CD4-positive, alpha-beta T cell treated with Interleukin-6 for 4 hours (primary cell): ENCODE measurements around the gene AK3.

Experiments
- DNase-seq: peaks from one replicate; pipeline ENCODE4 v3.0.0-alpha.2; 2020; ENCODE audit warnings: mixed read lengths

The AK3 gene

GRCh38 chr9:4701526-4701925, 39.5 kb downstream of the AK3 start:
- no peak for DNase-seq

GRCh38 chr9:4700932-4701331, 40.1 kb downstream of the AK3 start:
- DNase-seq = no peak

- no peak for DNase-seq
Measured at GRCh38 chr9:4700091-4700490, 40.9 kb downstream of the AK3 start.

- DNase-seq = no peak
Measured at GRCh38 chr9:4691795-4692194, 49.2 kb downstream of the AK3 start.

GRCh38 chr9:4690144-4690543, 50.9 kb downstream of the AK3 start:
- no peak for DNase-seq

- no peak for DNase-seq
Measured at GRCh38 chr9:4689687-4690104, 51.3 kb downstream of the AK3 start.

GRCh38 chr9:4689021-4689420, 52.0 kb downstream of the AK3 start:
- DNase-seq = no peak

- DNase-seq = no peak
Measured at GRCh38 chr9:4686584-4686983, 54.4 kb downstream of the AK3 start.

- no peak for DNase-seq
Measured at GRCh38 chr9:4686112-4686511, 54.9 kb downstream of the AK3 start.

- DNase-seq = no peak
Measured at GRCh38 chr9:4684820-4685219, 56.2 kb downstream of the AK3 start.

- DNase-seq = no peak
Measured at GRCh38 chr9:4680750-4681149, 60.3 kb downstream of the AK3 start.

- DNase-seq = no peak
Measured at GRCh38 chr9:4680173-4680525, 60.9 kb downstream of the AK3 start.

- peak; percentile 99 for DNase-seq
Measured at GRCh38 chr9:4679268-4680172, 61.5 kb downstream of the AK3 start, which contains the start of gene CDC37L1. Gene CDC37L1, plus strand, starts transcription at chr9:4679569. Its CDS starts 199 bp downstream, at chr9:4679768.

GRCh38 chr9:4678679-4679267, 62.2 kb downstream of the AK3 start:
- peak; percentile 46 for DNase-seq

GRCh38 chr9:4677392-4677791, 63.6 kb downstream of the AK3 start:
- no peak for DNase-seq

- DNase-seq = no peak
Measured at GRCh38 chr9:4674783-4675182, 66.2 kb downstream of the AK3 start.

- no peak for DNase-seq
Measured at GRCh38 chr9:4671737-4672136, 69.3 kb downstream of the AK3 start.

GRCh38 chr9:4670591-4670990, 70.4 kb downstream of the AK3 start:
- no peak for DNase-seq

GRCh38 chr9:4669890-4670289, 71.1 kb downstream of the AK3 start:
- DNase-seq = no peak

- no peak for DNase-seq
Measured at GRCh38 chr9:4668604-4669003, 72.4 kb downstream of the AK3 start.

- DNase-seq = peak; percentile 32
Measured at GRCh38 chr9:4667681-4668080, 73.3 kb downstream of the AK3 start.

- peak; percentile 61 for DNase-seq
Measured at GRCh38 chr9:4666042-4666699, 74.8 kb downstream of the AK3 start, which contains the start of gene SPATA6L. Gene SPATA6L, minus strand, starts transcription at chr9:4666480. Its CDS starts 230 bp downstream, at chr9:4666250.

- DNase-seq = no peak
Measured at GRCh38 chr9:4665357-4665756, 75.6 kb downstream of the AK3 start.

- no peak for DNase-seq
Measured at GRCh38 chr9:4663956-4664355, 77.0 kb downstream of the AK3 start.
